ENCODE measurements around the gene EEF2K.
"Not testable (repeated sequence)": the region's sequence is repeated elsewhere in the genome, so short reads cannot be mapped to it uniquely, and the experiment has no call there.

The EEF2K gene

DNA sequence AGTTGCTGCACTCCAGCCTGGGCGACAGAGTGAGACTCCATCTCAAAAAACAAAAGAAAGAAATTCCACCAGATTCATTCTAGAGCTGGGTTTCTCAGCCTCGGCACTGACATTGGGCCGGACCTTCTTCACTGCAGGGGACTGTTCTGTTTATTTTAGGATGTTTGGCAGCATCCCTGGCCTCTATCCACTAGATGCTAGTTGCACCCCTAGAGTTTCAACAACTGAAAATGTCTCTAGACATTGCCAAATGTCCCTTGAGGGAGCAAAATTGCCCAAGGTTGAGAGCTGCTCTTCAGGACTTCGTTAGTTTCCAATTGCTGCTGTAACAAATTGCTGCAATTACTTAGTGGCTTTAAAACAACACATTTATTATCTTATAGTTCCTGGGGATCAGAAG is 7.2 kb downstream of the EEF2K start:
- no peak for DNase-seq (ENCODE audit: low read depth)

DNA sequence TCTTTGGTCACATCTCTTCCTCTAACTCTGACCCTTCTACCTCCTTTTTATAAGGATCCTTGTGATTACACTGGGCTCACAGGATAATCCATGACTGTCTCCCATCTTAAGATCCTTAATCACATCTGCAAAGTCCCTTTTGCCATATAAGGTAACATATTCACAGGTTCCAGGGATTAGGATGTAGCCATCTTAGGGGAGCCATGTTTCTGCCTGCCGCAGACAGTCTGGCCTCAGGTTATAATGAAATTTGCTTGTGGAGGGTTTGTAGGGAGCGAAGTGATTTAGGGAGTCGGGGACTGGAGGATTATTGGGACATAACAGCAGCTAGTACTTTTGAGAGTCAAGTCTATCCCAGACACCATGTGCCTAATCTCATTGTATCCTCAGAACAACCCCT is 7.7 kb downstream of the EEF2K start:
- no peak for DNase-seq (ENCODE audit: low read depth)

DNA sequence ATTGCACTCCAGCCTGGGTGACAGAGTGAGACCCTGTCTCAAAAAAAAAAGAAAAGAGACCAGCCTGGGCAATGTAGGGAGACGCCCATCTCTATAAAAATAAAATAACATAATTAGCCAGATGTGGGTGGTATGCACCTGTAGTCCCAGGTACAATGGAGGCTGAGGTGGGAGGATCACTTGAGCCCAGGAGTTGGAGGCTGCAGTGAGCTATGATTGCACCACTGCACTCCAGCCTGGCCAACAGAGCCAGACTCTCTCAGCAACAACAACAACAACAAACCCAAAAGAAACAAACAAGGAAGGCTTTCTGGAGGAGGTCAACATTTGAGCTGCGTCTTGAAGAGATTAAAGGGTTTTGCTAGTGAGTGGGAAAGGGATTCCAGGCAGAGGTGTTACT is 8.3 kb downstream of the EEF2K start:
- DNase-seq (ENCODE audit: low read depth): no peak

DNA sequence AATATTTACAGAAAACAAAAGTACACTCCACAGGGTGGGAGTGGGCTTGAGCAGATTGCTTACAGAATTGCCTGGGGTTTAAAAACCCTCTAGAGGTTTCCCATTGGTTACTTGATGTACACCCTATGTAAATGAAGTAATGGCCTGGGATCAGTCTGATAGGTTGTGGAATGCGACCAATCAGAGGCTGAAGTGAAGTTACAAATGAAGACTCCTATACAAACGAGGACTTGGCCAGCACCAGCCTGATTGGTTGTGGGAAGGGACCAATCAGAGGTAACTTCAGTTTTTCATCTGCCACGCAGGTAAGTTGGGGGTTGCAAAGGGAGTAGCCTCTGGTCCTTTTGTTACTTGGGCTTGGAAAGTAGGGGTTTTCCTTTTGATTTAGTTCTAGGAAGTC is 8.8 kb downstream of the EEF2K start:
- no peak for DNase-seq (ENCODE audit: low read depth)

DNA sequence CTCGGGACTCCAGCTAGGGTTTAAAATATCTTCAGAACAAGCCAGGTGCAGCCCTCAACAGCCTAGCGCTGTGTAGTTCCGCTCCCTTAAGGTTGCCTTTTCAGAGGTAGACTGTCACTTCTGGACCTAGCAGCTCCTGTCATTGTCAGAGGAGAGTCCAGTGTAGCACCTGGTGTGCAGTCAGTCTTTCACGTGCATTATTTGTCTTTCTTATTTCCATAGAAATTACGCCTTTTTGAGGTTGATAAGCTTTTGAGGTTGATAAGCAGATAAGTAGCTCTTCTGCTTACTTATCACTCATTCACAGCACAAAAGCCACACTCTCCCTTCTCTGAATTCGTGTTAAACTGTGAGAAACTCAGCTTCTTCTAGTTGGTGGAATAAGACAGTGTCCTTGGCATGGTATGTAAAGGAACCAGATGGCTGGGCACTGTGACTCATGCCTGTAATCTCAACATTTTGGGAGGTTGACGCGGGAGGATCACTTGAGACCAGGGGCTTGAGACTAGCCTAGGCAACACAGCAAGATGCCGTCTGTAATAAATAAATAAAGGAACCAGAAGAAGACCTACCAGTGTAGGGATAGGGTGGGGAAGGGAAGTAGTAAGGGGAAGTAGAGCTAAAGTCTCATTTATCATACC is 10.2 kb downstream of the EEF2K start:
- no peak for DNase-seq (ENCODE audit: low read depth)

DNA sequence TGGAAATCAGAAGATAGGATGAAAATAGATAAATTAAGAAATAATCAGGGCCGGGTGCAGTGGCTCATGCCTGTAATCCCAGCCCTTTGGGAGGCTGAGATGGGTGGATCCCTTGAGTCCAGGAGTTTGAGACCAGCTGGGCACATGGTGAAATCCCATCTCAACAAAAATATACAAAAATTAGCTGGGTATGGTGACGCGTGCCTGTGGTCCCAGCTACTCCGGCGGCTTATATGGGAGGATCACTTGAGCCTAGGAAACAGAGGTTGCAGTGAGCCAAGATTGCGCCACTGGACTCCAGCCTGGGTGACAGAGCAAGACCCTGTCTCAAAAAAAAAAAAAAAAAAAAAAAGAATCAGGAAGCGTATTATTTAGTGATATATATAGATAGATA is 10.8 kb downstream of the EEF2K start:
- not testable (repeated sequence) for DNase-seq (ENCODE audit: low read depth)

DNA sequence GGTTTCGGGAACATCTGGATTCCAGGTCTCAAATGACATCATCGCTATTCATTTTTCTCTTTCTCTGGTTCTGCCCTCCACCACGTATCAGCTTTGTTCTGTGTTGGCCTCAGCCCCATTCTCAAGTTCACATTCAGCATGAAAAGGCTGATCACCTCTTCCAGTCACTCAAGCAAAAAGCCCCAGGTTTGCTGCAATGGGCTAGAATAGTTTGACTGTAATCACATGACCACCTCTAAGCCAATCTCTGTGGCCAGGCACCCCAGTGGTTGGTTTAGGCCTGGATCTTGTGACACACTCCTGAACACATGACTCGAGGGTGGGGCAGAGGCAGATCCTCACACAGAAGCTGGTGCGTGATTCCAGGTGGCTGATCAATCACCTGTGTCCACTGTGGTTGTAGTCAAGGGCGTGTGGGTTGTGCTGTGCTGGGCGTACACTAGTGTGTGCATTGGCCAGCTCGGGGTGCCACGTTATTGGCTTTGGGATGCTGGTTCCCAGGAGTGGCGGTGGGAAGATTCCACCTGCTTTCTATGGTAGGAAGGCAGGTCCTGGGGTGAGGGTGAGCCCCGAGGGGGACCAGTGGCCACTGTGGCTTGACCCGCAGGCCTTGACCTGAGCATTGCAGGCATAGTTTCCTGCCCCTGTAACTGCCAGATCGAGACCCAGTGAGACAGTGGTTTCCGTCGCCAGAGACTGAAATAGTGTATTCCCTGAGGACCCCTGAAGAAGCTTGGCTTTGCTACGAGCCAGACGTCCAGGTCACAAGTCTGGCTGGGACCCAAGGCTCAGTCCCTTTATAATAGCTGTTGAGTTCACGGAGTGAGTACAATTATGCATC is 12.0 kb downstream of the EEF2K start:
- no peak for DNase-seq (ENCODE audit: low read depth)

DNA sequence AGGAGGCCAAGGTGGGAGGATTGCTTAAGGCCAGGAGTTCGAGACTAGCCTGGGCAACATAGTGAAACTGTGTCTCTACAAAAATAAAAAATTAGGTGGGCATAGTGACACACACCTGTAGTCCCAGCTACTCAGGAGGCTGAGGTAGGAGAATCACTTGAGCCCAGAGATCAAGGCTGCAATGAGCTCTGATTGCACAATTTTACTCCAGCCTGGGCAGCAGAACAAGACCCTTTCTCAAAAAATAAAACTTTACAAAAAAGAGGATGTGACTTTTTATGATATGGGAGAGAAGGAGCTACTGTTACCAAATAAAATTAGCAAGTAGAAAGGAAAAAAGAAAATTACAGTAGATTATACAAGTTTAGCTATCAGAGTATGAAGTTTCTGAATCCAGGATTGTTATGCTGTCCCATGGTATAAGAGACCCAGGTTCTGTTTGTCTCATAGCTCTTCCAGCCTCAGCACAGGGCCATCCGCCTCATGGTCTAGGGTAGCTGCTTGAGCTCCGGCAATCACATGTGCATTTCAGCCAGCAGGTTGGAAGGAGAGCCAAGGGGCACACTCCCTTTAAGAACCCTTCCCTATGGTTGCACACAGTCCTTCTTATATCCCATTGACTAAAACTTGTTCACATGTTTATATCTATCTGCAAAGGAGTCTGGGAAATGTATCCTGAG is 13.5 kb downstream of the EEF2K start:
- no peak for DNase-seq (ENCODE audit: low read depth)

DNA sequence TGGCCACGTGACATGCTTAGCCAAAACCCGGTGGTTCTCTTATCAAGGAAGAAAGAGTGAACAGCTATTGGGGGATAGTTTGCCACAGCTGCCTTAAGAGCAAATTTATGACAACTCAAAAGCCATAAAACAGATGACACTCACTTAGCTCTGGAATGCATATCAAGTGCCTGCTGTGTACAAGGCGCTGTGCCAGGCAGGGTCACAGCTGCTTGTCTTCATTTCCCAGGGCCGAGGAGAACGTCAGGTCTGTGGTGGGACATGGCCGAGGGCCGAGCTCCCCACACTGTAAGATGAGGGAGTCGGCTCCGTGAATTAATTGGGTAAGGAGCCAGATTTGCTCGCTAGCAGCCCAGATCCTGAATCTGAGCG is 14.0 kb downstream of the EEF2K start:
- no peak for DNase-seq (ENCODE audit: low read depth)

DNA sequence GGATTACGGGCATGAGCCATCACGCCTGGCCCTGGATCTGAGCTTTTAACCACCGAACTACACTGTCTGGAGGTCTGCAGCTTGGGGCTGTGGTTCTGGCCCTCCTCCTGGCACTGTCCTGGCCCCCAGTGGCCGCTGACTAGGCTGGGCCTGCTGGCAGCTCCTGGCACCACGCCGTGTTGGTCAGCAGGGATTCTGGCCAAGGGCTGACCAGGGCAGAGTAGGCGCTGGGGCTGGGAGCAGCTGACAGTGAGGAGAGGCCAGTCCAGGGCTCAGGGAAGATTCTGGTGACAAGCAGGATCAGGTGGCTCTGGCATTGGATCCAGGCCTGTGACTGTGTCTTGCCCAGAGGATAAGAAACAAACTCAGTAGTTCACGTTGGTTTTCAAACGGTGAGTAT is 14.6 kb downstream of the EEF2K start:
- DNase-seq (ENCODE audit: low read depth): no peak

DNA sequence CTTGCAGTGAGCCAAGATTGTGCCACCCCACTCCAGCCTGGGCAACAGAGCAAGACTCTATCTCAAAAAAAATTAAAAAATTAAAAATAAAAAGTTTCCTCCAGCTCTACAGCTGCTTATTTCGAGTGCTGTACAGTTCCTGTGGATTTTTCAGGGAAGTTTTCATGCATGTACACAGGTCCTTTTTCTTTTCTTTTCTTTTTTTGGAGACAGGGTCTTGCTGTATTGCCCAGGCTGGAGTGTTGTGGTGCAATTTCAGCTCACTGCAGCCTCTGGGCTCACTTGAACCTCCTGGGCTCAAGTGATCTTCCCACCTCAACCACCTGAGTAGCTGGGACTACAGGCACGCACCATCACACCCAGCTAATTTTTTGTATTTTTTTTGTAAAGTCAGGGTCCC is 15.9 kb downstream of the EEF2K start:
- no peak for DNase-seq (ENCODE audit: low read depth)

DNA sequence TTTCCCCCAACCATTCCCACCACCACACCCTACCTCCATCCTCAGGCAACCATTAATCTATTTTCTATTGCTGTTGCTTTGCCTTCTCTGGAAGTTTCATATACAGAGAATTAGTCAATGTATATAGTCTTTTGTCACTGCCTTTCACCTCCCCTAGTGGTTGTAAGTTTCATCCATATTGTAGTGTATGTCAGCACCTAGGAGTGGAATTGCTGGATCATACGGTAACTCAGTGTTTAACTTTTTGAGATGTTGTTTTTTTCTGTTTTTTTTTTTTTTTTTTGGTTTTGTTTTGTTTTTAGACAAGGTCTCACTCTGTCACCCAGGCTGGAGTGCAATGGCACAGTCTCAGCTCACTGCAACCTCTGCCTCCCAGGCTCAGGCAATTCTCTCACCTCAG is 16.9 kb downstream of the EEF2K start:
- DNase-seq (ENCODE audit: low read depth): no peak

DNA sequence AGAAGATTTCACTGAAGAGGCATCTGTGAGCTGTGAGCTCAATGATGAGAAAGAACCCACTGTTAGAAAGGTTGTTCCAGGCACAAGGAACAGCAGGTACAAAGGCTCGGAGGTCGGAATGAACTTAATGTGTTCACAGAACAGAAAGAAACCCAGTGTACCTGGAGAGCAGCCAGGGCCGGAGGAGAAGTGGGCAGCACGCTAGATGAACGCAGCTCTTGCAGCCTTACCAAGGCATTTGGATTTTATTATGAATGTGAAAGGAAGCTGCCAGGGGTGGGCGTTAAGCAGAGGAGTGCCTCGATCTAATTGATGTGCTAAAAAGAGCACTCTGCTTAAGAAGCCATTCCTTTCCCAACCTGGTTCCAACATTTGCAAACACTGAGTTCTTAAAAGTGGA is 19.0 kb downstream of the EEF2K start:
- DNase-seq (ENCODE audit: low read depth): no peak

DNA sequence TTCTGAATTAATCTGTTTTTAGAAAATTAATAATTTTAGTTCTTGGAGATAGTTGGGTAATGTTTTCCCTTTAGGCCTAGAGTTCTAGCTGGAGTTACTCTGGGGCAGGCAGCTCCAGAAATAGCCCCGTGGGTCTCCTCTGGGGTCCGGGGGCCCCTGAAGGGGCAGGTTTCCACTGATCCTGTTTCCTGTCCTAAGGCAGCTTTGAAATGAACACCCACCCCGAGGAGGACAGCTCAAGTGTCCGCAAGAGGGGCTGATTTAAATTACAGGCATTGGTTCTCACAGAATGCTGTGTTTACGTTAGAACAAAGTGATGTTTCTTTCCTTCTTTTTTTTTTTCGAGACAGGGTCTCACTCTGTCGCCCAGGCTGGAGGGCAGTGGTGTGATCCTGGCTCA is 23.8 kb downstream of the EEF2K start:
- no peak for DNase-seq (ENCODE audit: low read depth)

DNA sequence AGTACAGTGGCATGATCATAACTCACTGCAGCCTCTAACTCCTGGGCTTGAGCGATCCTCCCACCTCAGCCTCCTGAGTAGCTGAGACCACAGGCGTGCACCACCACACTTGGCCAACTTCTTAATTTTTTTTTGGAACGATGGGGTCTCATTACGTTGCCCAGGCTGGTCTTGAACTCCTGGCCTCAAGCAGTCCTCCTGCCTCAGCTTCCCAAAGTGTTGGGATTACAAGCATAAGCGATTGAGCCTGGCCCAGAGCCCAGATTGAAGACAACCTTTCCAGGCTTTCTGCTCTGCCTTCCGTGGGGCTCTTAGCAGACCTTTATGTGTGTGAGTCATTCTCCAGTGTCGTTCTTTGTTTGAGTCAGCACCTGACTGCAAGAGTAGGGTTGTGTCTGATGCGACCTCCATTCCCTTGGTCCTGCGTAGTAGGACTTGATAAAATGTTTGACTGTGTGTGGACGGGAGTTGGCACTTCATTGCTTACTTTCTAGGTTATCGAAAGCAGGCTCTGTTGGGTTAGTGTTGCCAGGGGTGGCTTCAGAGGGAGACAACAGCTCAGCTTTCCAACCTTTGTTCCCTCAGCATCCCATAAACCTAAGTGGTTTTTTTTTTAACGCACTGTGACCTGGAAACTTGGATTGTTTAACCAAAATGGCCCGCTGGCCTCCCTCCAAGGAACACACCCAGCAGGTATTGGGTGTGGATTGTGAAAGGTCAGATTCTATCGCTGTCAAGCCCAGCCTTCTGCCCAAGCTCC is 26.4 kb downstream of the EEF2K start:
- DNase-seq (ENCODE audit: low read depth): no peak

DNA sequence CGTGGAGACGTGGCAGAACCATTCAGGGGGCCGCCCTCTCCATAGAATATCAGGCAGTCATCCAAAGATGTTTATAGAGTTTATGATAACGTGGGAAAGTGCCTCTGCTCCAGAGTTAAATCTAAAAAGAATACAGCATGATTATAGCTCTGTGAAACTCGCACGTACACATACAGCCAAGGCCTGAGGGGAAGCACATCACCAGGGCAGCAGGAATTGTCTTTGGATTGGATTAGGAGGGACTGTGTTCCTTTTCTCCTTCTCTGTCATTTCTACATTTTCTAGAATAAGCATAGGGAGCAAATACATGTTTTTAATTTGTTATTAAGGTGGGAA is 26.9 kb downstream of the EEF2K start:
- DNase-seq (ENCODE audit: low read depth): no peak

DNA sequence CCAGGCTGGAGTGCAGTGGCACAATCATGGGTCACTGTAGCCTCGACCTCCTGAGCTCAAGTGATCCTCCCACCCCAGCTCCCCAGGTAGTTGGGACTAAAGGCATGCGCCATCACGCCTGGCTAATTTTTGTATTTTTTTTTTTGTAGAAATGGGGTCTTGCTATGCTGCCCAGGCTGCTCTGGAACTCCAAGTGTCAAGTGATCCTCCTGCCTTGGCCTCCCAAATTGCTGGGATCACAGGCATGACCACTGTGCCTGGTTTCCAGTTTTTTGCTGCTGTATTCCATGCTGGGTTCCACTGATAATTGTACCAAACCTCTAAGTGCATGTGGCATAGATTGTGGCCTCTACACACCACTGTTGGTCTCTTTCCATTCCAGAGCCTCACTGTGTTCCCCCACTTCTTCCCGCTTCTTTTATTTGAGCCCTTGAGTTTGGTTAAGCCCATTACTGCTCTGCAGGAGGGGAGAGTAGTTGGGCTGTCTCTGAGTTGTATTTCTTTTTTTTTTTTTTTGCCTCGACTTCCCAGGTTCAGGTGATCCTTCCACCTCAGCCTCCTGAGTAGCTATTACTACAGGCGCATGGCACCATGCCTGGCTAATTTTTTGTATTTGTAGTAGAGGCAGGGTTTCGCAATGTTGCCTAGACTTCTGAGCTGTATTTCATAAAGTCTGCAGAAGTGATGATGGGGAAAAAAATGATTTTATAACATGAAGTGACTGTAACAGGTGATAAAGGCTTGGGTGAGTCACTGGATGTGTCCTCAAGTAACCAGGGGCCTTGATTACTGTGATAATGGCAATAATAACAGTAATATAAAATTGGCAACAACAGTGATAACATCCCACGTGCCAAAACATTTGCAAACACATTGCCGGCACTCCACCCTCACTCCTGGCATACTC is 30.0 kb downstream of the EEF2K start:
- no peak for DNase-seq (ENCODE audit: low read depth)

DNA sequence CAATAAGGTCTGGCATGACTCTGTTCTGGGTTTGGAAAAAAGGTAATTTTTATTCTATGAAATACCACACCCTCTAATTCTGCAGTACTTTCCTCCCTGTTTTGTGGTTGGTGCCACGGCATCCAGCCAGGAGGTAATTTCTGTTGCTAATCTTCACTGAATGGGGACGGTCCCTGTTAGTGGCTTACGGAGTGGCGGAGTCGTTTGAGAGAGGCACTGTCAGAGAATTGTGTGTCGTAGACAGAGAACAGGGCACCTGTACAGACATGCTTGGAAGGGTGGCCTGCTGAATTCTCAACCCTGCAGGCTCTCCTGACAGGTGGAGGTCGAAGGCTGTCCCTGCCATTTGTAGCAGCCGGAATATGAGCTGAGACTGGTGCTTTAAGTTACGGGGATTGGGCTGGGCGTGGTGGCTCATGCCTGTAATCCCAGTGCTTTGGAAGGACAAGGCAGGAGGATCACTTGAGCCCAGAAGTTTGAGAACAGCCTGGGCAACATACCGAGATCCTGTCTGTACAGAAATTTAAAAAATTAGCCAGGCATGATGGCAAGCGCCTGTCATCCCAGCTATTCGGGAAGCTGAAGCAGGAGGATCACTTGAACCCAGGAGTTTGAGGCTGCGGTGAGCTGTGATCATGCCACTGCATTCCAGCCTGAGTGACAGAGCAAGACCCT is 33.2 kb downstream of the EEF2K start:
- no peak for DNase-seq (ENCODE audit: low read depth)

DNA sequence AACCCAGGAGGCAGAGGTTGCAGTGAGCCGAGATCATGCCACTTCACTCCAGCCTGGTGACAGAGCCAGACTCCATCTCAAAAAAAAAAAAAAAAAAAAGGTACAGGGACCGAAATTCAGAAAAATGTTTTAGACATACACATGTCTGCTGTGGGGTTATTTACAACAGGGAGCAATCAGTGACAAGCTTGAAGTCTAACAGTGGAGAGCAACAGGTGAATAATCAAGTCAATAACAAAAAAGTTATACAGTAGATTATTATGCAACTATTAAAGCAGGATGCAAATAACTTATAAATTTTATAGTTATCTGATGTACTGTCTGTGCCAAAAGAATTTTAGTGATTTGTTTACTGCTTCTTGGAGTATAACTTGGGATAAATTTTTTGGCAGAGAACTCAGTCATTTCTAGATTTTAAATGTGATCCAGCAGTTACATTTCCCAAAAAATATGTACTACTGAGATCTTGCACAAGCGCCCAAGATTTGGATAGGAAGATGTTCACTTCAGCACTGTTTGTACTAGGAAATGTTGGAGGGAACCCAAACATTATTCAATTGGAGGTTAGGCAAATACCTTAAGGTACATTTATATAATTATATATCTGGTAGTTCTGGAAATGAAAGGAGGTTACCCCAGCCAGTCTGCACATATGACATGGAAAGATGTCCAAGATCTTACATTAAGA is 34.1 kb downstream of the EEF2K start:
- no peak for DNase-seq (ENCODE audit: low read depth)

DNA sequence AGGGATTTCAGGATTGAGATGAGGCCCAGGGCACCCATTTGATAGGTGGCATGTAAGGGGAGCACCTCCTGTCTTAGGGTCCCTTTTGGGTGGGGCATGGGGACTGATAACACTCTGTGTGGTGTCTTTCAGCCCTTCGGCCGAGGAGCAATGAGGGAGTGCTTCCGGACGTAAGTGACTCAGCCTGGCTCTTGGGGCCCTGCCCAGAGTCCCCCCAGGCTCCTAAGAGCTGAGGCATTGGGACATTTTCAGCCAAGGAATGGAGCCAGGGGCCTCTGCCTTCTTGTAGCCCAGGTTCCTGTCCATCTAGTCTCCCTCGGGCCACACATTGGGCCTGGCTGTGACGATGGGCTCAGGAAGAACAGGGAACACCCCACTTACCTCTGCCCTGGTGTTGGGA is 44.4 kb downstream of the EEF2K start:
- DNase-seq (ENCODE audit: low read depth): no peak

DNA sequence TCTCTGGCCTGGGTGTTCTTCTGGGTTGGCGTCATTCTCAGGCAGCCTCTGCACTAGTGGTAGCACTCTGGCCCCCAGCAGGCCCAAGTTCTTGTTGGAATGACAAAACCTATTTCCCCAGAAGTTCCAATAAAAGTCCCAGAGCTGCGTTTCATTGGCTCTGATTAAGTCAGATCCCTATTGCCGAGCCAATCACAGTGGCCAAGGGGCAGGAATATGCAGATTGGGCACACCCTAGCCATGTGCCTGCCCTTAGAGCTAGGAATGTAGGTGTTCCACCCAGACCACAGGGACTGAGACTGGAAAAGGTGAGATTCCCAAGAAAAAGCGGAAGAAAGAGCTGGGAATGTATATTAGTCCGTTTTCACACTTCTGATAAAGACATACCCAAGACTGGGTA is 46.2 kb downstream of the EEF2K start:
- DNase-seq (ENCODE audit: low read depth): no peak
